Activated T-cell treated with anti-CD3 and anti-CD28 coated beads, Interleukin-2, amount 50 U/mL, for 48 hours (primary cell): ENCODE data around the gene TCF19.
"Not testable (repeated sequence)": the region's sequence is repeated elsewhere in the genome, so short reads cannot be mapped to it uniquely, and the experiment has no call there.

Experiments used
- DNase-seq, 2 experiments: peaks; one replicate each; pipeline ENCODE4 v3.0.0-alpha.2; 2020

The TCF19 gene

DNA sequence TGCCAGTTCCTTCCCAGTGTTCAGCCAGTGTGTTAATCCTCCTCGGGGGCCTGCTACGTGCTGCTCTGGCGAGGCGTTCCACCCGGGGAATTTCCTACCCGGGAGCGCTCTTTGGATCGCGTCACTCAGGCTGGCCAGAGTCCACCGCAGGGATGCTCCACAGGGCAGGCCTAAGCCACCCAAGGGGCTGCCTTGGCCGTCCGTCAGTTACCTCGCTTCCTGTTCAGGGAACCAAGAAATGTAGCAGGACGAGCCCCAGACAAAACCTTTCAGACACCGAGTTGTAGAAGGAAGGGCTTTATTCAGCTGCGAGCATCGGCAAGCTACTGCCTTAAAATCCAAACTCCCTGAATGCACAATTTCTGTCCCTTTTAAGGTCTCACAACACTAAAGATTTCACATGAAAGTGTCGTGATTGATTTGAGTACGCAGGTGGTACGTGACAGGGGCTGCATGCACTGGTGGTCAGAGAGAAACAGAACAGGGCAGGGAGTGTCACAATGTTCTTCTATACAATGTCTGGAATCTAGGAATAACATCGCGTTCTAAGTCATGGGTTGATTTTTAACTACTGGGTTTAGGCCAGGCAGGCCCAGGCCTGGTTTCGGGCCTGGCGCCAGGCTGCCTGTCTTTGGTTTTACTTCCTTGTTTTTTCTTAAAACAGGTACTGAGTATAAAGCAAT, 27.8 kb downstream of the TCF19 start:
- no peak for DNase-seq

DNA sequence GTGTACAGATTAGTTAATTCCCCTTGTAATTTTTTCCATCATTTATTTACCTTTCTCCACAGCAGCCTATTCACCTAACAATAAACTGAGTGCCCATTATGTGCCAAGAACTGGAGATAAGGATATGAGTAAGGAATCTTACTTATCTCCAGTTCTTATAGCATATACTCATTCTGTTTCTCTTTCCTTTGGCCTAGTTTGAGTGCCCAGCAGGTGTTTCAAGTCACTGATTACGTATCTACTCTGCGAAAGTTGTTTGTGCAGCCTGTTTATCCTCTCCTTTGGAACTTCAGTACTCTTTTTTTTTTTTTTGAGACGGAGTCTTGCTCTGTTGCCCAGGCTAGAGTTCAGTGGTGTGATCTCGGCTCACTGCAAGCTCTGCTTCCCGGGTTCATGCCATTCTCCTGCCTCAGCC, 29.4 kb downstream of the TCF19 start:
- DNase-seq, result no peak

DNA sequence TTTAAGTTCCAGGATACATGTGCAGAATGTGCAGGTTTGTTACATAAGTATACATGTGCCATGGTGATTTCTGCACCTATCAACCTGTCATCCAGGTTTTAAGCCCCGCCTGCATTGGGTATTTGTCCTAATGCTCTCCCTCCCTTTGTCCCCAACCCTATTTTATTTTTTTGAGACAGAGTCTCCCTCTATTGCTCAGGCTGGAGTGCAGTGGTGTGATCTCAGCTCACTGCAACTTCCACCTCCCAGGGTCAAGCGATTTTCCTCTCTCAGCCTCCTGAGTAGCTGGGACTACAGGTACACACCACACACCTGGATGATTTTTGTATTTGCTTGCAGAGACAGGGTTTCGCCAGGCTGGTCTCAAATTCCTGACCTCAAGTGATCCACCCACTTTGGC, 30.8 kb downstream of the TCF19 start:
- not testable (repeated sequence) for DNase-seq

DNA sequence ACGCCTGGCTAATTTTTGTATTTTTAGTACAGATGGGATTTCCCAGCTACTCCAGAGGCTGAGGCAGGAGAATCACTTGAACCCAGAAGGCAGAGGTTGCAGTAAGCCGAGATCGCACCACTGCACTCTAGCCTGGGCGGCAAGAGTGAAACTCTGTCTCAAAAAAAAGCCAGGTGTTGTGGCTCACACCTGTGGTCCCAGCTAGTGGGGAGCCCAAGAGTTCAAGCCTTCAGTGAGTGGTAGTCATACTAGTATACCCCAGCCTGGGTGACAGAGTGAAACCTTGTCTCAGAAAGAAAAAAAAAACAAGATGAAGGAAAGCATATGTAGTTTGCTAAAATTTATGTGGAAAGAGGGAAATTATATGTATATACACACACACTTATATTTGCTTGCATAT, 32.1 kb downstream of the TCF19 start:
- DNase-seq, result no peak

DNA sequence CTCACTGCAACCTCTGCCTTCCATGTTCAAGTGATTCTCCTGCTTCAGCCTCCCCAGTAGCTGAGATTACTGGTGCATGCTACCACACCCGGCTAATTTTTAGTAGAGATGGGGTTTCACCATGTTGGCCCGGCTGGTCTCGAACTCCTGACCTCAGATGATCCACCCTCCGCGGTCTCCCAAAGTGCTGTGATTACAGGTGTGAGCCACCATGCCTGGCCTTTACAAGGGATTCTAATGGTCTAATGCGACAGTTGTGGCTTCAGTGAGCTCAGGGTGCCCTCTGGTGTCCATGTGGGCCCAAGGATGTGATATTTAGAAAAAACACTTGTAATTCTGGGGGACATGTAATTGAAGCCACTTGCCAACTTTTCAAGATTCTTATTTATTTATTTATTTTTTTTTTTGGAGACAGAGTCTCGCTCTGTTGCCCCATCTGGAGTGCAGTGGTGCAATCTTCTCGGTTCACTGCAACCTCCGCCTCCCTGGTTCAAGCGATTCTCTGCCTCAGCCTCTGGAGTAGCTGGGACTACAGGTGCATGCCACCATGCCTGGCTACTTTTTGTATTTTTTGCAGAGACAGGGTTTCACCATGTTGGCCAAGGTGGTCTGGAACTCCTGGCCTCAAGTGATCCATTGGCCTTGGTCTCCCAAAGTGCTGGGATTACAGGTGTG, 34.2 kb downstream of the TCF19 start:
- peak; percentile 74 to 75 for DNase-seq

DNA sequence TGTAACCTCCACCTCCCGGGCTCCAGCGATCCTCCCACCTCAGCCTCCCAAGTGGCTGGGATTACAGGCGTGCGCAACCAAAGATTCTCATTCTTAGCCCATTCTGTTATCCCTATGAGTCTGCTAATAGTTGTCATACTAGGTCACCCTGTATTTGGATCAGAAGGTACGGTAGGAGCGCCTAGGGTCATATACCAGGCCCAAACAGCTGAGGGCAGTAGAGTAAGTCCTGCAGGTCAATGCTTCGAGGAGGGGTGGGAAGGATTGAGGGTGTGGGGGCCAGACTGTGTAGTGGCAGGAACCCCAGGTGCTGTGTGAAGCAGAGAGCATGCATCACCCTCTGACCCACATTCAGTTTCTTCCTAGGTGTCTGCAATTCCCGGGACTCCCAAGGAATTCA, 34.8 kb downstream of the TCF19 start:
- DNase-seq, result no peak

DNA sequence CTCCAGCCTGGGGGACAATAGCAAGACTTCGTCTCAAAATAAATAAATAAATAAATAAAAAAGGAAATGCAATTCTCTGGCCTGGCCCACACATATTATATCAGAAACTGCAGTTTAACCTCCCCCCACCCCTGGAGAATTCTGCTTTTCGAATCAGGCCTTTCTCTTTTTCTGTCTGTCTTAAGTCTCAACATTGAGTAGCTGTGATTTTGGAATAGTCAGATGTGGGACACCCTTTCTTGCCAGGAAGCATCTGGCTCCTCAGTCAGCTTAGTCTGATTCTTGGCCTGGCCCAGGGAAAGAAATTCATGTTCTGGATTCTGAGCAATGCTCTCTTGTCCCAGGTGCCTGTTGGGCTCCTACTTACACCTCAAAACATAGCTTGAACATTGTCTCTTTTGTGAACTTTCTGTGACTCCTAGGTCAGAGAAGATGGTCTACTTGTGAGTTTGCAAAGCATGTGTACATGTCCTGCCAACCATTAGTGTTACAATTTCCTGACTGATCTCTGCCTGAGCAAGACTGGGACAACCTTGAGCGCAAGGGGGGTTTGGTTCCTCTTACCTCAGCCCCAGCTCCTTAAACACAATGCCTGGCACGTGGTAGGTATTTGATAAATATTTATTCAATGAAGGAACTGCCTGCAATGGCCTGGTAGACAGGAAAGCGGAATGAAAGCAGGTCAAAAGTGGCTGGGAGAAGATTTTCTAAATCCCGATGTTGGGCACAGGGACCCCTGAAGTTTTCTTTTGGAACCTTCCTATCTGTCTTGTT, 35.9 kb downstream of the TCF19 start:
- no peak for DNase-seq

DNA sequence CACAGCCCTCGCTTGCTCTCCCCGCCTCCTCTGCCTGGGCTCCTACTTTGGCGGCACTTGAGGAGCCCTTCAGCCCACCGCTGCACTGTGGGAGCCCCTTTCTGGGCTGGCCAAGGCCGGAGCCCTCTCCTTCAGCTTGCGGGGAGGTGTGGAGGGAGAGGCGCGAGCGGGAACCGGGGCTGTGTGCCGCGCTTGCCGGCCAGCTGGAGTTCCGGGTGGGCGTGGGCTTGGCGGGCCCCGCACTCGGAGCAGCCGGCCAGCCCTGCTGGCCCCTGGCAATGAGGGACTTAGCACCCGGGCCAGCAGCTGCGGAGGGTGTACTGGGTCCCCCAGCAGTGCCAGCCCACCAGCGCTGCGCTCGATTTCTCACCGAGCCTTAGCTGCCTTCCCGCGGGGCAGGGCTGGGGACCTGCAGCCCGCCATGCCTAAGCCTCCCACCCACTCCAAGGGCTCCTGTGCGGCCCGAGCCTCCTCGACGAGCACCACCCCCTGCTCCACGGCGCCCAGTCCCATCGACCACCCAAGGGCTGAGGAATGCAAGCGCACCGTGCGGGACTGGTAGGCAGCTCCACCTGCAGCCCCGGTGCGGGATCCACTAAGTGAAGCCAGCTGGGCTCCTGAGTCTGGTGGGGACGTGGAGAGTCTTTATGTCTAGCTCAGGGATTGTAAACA, 37.1 kb downstream of the TCF19 start:
- not testable (repeated sequence) for DNase-seq

DNA sequence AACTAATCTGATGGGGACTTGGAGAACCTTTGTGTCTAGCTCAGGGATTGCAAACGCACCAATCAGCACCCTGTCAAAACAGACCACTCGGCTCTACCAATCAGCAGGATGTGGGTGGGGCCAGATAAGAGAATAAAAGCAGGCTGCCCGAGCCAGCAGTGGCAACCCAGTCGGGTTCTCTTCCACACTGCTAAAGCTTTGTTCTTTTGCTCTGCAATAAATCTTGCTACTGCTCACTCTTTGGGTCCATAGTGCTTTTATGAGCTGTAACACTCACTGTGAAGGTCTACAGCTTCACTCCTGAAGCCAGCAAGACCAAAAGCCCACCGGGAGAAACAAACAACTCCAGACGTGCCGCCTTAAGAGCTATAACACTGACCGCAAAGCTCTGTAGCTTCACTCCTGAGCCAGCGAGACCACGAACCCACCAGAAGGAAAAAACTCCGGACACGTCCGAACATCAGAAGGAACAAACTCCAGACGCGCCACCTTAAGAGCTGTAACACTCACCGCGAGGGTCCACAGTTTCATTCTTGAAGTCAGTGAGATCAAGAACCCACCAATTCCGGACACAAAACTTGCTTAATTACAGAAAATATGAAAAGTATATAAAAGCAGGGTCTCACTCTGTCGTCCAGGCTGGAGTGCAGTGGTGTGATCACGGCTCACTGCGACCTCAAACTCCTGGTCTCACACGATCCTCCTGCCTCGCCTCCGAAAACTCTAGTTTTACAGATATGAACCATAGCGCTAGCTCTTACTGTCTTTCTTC, 38.0 kb downstream of the TCF19 start:
- DNase-seq, result peak in 1 of 2 experiments; percentile 55

DNA sequence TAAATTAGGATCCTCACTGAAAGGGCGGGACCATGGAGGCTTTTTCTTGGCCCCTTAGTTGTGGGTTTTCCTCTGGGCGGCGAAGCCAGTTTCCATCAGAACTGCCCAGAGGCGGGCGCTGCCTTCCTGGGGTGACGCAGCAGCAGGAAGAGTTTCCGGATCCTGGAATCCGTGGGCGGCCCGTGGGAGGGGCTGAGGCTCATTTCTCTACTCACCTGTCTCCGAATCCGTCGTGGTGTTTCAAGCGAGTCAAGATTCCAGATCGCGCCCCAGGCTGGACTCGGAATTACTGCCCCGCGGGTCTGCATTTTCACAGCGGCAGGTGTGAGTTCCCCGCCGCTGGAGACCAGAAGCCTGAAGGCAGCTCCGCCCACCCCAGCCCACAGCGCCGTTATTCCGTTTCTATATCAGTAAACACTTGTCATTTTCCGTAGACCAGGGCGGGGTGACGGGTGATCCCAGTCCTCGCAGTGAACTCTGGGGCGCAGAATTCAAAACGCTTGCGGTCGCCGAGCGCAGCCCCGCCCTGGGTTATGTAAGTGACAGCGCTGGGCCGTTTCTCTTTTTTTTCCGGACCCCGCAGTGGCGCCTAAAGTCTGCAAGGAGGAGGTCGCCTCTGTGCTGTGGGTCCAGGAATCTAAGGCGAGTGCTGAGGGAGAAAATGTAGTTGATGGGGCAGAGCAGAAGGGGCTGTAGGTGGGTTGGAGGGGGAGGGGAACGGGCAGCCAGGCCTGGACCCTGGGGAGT, 39.3 kb downstream of the TCF19 start:
- peak; percentile 94 for DNase-seq

DNA sequence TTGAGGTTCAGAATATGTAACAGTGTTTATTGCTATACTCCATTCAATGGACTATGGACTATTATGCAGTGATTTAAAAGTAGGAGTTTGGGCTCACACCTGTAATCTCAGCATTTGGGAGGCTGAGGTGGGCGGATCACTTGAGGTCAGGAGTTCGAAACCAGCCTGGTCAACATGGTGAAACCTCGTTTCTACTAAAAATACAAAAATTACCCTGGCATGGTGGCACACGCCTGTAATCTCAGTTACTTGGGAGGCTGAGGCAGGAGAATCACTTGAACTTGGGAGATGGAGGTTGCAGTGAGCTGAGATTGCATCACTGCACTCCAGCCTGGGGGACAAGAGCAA, 40.7 kb downstream of the TCF19 start:
- DNase-seq, result not testable (repeated sequence)

DNA sequence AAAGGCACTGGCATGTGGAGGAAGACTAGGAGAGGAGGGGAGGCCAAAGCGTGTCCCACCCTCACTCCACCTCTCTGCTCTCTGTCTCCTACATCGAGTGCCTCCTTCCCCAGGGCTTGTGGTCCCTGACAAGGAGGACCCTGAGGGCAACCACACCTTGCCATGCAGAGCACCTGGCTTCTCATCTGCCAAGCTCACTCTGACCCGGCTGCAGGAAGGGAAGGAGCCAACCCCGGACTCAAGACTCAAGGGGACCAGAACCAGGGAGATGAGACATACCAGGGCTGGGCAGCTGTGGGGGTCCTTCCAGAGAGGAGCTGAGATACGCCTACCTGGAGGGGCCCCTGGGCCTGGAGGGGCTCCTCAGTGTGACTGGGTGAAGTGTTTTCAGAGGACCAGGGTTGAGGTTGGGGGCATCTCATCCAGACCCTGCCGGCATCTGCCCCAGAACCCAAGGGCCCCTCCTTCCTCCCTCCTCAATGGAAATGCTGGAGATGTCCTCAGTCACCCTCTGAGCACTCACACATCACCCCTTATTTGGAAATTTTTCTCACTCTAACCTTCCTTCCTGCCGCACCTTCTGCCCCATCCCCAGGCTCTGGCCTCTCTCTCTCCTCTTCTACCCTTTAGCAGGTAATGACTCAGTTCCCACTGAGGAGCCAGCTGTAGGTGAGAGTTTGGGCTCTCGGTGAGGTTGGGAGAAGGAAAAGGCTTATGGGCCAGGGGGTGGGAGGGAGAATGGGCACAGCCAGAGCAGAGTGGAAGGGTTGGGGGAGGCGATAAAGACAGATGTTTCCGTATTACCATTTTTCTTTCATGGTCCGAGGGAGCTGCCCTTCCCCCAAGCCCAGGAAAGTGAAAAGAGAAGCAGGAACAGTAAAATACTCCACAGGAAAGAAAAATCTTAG, 44.1 kb downstream of the TCF19 start:
- DNase-seq, result no peak

DNA sequence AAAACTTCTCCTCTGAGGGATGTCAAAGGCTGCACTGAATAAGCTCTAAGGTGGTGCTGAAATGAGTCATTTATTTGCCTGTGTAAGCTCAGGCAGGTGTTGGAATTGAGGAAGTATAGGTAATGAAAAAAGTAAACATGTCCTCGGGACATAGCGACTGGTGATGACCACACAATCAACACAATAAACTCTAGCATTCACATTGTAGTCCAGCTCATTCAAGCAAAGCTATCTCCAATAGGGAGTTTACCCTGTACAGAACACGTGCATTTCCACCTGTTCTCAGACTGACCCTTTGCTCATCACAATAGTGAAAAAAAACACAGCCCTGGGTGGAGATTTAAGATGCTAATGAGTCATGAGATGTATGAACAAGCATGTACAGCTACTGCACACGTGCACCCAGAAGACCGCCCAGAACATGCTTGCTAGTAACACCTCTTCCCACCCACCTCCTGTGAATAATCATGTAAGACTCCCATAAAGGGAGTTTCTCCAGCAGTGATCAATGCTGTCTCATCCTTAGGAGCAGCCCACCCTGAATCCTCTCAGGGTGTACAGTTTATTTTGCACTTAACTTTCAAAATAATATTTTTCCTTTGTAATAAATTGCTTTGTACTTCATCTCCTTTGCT, 45.1 kb downstream of the TCF19 start:
- DNase-seq, result peak; percentile 64 to 73

DNA sequence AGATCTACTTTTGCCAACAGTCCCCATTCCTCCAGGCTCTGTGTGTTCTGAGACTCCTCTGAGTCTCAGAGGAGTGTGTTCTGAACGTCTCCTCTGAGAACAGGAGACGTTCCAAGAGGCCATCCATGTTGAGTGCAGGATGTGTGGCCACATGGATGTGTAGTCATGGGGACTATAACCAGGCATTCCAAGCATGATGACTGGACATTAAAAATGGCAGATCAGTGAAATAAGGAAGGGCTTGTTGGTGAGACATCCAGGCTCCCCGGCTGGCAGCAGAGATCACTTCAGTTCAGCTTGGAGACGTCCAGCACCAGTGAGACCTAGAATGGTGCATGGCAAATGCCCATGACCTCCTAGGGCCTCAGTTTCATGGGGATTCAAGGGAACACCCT, 46.4 kb downstream of the TCF19 start:
- DNase-seq, result no peak

DNA sequence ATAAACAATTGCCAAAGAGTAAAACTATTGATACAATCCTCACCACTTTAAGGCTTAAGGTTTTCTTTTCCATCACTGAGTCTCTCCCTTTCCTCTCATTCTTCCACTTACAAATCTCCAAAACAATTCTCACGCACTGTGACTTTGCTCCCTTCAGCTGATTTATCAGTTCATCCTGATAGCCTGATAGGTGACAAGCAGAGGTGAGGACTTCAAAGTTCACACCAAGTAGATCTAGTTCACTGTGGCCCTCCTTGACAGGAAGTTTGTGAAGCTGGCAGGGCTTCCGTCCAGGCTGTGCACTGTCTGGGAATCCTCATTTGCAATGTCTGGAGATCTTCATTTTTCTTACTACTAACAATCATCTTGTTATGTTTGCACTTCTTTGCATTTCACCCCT, 47.2 kb downstream of the TCF19 start:
- DNase-seq, result no peak

DNA sequence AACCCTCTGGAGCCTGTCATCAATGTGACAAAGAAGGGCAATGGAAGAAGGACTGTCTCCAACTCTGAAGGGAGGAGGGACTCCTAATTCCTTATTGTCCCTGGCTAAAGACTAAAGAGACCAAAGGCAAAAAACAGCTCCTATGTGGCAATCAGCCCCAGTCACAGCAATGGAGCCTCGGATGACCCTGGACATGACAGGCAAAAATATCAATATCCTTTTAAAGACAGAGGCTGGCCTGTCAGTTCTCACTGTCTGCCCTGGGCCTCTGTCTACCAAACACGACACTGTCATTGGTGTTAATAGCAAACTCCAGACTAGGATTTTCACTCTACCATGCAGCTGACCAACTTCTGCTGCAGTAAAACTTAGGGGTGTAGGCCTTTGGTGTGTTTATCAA, 50.1 kb downstream of the TCF19 start:
- no peak for DNase-seq

DNA sequence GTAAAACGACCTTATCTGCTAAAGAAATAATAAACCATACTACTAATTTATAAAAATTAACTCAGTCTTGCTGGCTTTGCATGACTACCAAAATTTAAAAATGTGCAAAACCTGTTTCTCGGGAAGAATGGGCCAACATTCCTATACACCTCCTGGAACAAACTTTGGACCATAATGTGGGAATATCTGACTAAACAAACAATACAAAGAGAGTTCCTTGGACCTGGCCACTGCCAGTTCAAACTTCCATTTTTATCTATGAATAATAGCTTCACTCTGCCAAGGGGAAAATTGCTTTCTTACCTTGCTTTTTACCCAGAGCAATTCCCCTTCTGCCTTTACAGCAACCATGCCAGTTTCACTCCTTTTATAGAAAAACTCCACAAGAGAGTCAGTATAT, 50.7 kb downstream of the TCF19 start:
- no peak for DNase-seq

DNA sequence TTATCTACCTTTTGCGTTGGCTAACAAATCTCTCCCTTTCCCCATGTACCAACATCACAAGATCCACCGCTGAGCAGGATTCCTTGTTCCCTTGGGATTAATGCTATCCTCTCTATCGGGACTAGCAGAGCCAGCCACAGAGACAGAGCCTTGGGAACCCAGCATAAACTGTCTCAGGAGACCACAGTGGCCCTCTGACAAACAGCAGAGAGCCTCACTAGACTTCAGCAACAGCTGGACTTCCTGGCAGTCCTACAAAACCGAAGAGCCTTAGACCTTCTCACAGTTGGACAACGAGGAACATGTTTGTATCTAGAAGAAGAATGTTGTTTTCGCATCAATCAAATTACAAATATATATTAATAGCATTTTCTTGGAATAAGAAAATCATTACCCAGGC, 51.7 kb downstream of the TCF19 start:
- DNase-seq, result no peak

DNA sequence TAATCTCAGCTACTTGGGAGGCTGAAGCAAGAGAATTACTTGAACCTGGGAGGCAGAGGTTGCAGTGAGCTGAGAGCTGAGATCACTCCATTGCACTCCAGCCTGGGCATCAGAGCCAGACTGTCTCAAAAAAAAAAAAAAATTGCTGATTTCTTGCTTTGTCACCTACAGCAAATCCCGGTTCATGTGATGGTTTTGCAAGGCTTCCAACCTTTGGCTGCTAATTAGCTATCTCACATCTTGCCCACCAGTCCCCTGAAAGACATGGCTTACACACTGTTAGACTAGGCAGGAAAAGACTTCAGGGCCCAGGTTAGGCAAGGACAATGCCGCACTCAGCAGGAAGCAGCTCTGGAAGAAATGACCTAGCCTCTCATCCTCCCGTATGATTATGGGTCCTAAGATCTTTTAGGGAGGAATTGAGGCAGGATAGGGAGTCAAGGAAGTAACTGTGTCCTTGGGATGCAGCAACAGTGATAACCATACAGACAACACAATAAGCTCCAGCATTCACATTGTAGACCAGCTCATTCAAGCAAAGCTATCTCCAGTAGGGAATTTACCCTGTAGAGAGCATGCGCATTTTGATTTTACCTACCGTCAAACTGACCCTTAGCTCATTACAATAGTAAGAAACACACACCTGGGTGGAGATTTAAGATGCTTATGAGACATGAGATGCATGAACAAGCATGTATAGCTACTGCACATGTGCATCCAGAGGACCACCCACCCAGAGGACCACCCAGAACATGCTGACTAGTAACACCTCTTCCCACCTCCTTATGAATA, 52.5 kb downstream of the TCF19 start:
- no peak for DNase-seq
